Lower leg skin (tissue), 4 donors: ENCODE data around the gene RASL10A. TPM values are rescaled to one million over a fixed set of nuclear protein-coding genes. Genes with fewer than 3 reads are reported as not detected.

ENCODE experiments used
- DNase-seq, 2 donors: peaks; one replicate each; pipeline ENCODE4 v3.0.0-alpha.2; 2019; ENCODE audit warnings: low spot score in 2 of 2
- H3K4me3 ChIP-seq: fragments of 200-600 bp; sonication (generic); 2 replicates; pipeline ENCODE4 v1.5.1; 2017; ENCODE audit warnings: mild to moderate bottlenecking, low read depth; ENCODE audit not compliant: poor library complexity, severe bottlenecking
- POLR2A ChIP-seq, 2 donors: fragments of 450-650 bp; IDR thresholded peaks; one replicate each; pipeline ENCODE4 v1.6.1; 2016 to 2017; ENCODE audit warnings: antibody characterized with exemption in 2 of 2, mild to moderate bottlenecking in 1 of 2, moderate library complexity in 1 of 2
- WGBS, 2 donors: methylation state at CpG; one replicate each; pipeline ENCODE4 v1.1.5; 2018; 5-methylcytosine and 5-hydroxymethylcytosine counted together
- intact Hi-C: fragments of 100-400 bp; cut with DNase I; formaldehyde crosslinking; loops from one replicate; pipeline ENCODE4 v1.15.0; 2023; ENCODE audit warnings: low total_unique reads
- total RNA-seq, 4 donors: library from RNA; depleted of rRNA; stranded (reverse); fragments of >200 nt; gene quantifications; one replicate each; pipeline ENCODE4 v1.1.0, GENCODE V29; 2016
- TF ChIP-seq, protein P1 (sequence below), 3 donors: fragments of 450-650 bp; IDR thresholded peaks; one replicate each; pipeline ENCODE4 v1.5.1; 2016; ENCODE audit warnings: antibody characterized with exemption in 3 of 3, mild to moderate bottlenecking in 3 of 3, moderate library complexity in 2 of 3

The RASL10A gene
- total RNA-seq, 4 donors from 2014 or later, result 0.17 to 2.9 (median 0.80) TPM

DNA sequence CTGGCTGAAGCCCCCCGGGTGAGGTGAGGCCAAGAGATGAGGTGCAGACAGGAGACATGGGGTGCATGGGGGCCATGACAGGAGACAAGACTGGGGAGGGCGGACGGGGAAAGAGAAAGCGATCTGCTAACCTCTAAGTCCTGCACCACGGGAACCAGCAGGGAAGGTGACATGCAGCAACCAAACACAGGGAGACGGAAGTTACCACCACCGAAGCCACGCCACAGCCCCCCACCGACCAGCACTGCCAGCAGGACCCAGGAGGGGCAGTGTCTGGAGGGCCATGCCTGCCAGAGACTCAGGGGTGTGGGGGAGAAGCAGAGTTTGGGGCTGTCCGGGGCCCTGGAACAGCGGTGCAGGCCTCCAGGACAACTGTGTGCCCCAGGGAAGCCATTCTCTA is 14.1 kb upstream of the RASL10A start:
- DNase-seq, result no peak
- intact Hi-C loops, result no loop called here
- 93 to 95% methylated on average over 9 to 11 of the region's 11 CpGs for WGBS, 2 donors
- no peak for TF ChIP-seq POLR2A (IDR thresholded peaks at IDR 0.05)
- TF ChIP-seq, protein P1, sequence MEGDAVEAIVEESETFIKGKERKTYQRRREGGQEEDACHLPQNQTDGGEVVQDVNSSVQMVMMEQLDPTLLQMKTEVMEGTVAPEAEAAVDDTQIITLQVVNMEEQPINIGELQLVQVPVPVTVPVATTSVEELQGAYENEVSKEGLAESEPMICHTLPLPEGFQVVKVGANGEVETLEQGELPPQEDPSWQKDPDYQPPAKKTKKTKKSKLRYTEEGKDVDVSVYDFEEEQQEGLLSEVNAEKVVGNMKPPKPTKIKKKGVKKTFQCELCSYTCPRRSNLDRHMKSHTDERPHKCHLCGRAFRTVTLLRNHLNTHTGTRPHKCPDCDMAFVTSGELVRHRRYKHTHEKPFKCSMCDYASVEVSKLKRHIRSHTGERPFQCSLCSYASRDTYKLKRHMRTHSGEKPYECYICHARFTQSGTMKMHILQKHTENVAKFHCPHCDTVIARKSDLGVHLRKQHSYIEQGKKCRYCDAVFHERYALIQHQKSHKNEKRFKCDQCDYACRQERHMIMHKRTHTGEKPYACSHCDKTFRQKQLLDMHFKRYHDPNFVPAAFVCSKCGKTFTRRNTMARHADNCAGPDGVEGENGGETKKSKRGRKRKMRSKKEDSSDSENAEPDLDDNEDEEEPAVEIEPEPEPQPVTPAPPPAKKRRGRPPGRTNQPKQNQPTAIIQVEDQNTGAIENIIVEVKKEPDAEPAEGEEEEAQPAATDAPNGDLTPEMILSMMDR (IDR thresholded peaks at IDR 0.05), result no peak
- no peak overlapping the region for H3K4me3 ChIP-seq

DNA sequence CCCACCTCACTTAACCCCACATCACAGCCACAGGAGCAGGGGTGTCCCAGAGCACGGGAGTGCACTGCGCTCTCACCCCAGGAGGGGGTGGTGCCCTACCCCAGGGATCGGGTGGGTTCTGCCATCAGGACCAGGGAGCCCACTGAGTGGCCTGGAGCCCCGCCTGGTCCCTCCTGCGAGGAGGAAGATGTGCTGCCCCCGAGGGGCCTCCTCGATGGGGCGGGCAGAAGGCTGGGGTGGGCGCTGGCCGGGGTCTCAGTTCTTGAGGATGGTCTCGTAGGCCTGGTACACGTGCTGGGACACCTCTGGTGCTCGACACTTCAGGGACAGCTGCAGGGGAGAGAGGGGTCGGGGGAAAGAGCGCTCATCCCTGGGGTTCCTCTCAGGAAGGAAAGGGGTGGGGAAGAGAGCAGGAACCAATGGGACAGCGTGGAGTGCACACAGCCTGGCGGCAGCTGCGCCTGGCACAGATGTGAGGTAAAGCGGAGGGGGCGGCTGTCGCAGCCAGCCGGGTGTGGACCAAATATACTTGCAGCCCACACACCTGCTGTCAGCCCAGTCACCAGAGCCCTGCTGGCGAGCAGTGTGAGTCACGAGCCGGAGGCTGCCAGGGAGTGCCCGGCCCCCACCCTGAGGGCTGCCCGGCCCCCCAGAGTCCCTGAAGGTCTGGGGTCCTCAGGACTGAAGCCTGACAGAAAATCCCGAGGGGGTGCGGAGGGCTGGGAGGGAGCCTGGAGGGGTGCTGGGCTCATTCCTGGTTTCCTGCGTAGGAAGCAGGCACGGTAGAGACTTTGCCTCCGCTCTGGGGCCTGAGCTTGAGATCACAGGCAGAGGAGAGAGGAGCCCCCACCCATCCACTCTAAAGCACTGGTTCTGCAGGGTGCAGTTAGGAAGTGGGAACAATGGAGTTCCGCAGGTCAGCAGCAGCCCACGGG is 13.3 kb upstream of the RASL10A start:
- TF ChIP-seq, protein P1 (IDR thresholded peaks at IDR 0.05), result no peak
- no peak for TF ChIP-seq POLR2A (IDR thresholded peaks at IDR 0.05)
- no peak for DNase-seq
- 84 to 86% methylated on average over 29 to 33 of the region's 34 CpGs for WGBS, 2 donors
- intact Hi-C loops, result no loop called here
- H3K4me3 ChIP-seq, result no peak overlapping the region

DNA sequence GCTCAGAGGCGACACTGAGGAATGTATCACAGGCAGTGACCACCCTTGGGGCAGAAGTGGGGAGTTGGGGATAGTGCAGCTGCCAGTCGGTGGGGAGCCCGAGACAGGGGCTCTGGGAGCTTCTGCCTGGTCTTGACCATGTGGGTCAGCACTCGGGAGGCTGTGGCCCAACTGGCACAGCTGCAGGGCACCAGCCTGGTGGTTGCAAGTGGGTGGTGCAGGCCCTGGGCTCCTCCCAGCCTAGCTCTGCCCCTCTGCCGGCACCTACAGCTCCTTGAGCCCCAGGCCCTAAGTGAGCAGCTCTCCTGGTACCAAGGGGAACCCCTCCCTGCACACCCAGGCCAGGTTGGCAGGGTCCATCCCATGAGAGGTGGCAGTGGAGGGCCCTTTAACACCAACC is 12.6 kb upstream of the RASL10A start:
- no peak overlapping the region for H3K4me3 ChIP-seq
- intact Hi-C loops, result no loop called here
- no peak for DNase-seq
- TF ChIP-seq, protein P1 (IDR thresholded peaks at IDR 0.05), result no peak
- no peak for TF ChIP-seq POLR2A (IDR thresholded peaks at IDR 0.05)
- WGBS, 2 donors, result 89 to 90% methylated on average over 3 to 4 of the region's 5 CpGs

DNA sequence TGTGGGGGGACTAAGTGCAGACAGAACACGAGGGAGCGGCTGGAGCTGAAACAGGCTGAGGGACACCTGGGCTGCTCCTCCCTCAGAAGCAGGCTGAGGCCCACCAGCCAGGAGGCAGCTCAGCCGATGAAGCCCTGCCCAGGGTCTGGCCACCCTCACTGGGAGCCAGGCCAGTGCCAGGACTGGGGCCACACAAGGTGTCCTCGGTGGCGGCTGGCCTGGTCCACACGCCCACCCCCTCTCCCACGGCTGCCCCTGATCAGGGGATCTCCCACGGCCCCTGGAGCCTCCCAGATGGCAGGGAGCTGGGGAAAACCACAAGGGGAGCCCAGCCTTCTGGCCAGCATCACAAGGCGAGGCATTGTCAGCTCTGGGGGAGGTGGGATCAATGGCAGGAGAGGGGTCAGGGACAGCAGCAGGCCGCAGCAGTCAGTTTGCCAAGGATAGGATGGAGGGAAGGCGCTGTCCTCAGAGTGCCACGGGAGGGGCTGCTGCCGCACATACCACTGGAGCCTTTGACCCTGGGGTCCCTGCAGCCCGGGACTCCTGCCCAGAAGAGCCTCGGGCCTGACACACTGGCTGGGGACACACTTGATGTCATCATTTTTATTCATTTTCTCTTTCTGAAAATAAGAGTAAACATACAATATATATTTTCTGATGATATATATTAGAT is 11.7 kb upstream of the RASL10A start:
- TF ChIP-seq, protein P1 (IDR thresholded peaks at IDR 0.05), result no peak
- no peak for TF ChIP-seq POLR2A (IDR thresholded peaks at IDR 0.05)
- no peak for DNase-seq
- H3K4me3 ChIP-seq, result no peak overlapping the region
- WGBS, 2 donors, result 94 to 96% methylated on average over 11 to 14 of the region's 15 CpGs
- intact Hi-C loops, result no loop called here

- TF ChIP-seq, protein P1 (IDR thresholded peaks at IDR 0.05), result no peak
- no peak for TF ChIP-seq POLR2A (IDR thresholded peaks at IDR 0.05)
- intact Hi-C loops, result no loop called here
- 90 to 93% methylated on average over 10 of the region's 10 CpGs for WGBS, 2 donors
Observed at GRCh38 chr22:29326481-29326880, 11.0 kb upstream of the RASL10A start.

More at GRCh38 chr22:29326481-29326880, 11.0 kb upstream of the RASL10A start:
- no peak overlapping the region for H3K4me3 ChIP-seq
- no peak for DNase-seq
